IMR-90 (cell line): ENCODE data around the gene TTF2. TPM values are rescaled to one million over a fixed set of nuclear protein-coding genes. Genes with fewer than 3 reads are reported as not detected.

Experiments
- ATAC-seq: fragments of 200-7000 bp; cut with Tn5 transposase; 2 replicates; pipeline ENCODE4 v1.9.1; 2020; ENCODE audit warnings: low read depth, mild to moderate bottlenecking, moderate library complexity
- BruUV-seq: library from RNA; stranded (reverse); fragments of 400-500 nt; replicated peaks from 2 replicates; lab custom pipeline; 2021; lab: Mats Ljungman, UMichigan
- CTCF ChIA-PET: fragments of 300-600 bp; formaldehyde crosslinking; extraction: SDS; loops from one replicate; lab custom pipeline; 2021; ENCODE audit warnings: antibody characterized with exemption; lab: Yijun Ruan, JAX
- POLR2A ChIA-PET: fragments of 300-600 bp; sonication (Branson Sonifier 250); formaldehyde crosslinking; loops from one replicate; lab custom pipeline; 2022; ENCODE audit warnings: antibody characterized with exemption; ENCODE audit not compliant: unreplicated experiment; lab: Charles Lee
- DNase-seq: peaks from one replicate; pipeline ENCODE4 v3.0.0; 2013
- H2AFZ ChIP-seq: replicated peaks from 2 replicates; pipeline ENCODE3; 2013; ENCODE audit warnings: low read length, mild to moderate bottlenecking; ENCODE audit not compliant: poor library complexity
- H2AK5ac ChIP-seq: 2 replicates; pipeline ENCODE4 v1.6.1; 2013; ENCODE audit warnings: low read depth, low read length, inconsistent platforms
- H2AK9ac ChIP-seq: replicated peaks from 2 replicates; pipeline ENCODE3; 2013; ENCODE audit warnings: mild to moderate bottlenecking, low read depth, low read length, moderate library complexity; ENCODE audit not compliant: poor library complexity
- H2BK120ac ChIP-seq: 2 replicates; pipeline ENCODE4 v1.6.1; 2013; ENCODE audit warnings: low read depth, low read length, inconsistent platforms
- H2BK15ac ChIP-seq: 3 replicates; pipeline ENCODE4 v1.6.1; 2013; ENCODE audit warnings: low read depth, low read length, inconsistent platforms
- H2BK20ac ChIP-seq: 2 replicates; pipeline ENCODE4 v1.6.1; 2013; ENCODE audit warnings: low read depth, mild to moderate bottlenecking, inconsistent platforms, low read length, moderate library complexity
- H2BK5ac ChIP-seq: 2 replicates; pipeline ENCODE4 v1.6.1; 2013; ENCODE audit warnings: mild to moderate bottlenecking, low read depth, low read length, inconsistent platforms; ENCODE audit not compliant: poor library complexity, severe bottlenecking
- H3K14ac ChIP-seq: replicated peaks from 2 replicates; pipeline ENCODE4 v1.6.1; 2013; ENCODE audit warnings: low read depth, low read length, inconsistent platforms
- H3K18ac ChIP-seq: 2 replicates; pipeline ENCODE4 v1.6.1; 2013; ENCODE audit warnings: low read depth, low read length, control low read depth
- H3K23ac ChIP-seq: 2 replicates; pipeline ENCODE4 v1.6.1; 2013; ENCODE audit warnings: low read depth, low read length, inconsistent platforms
- H3K27ac ChIP-seq: 2 replicates; pipeline ENCODE4 v1.5.1; 2013; ENCODE audit warnings: mild to moderate bottlenecking, control low read depth, low read length; ENCODE audit not compliant: insufficient read depth
- H3K27me3 ChIP-seq: 2 replicates; pipeline ENCODE4 v1.6.1; 2013; ENCODE audit warnings: low read length; ENCODE audit not compliant: control insufficient read depth, insufficient read depth
- H3K36me3 ChIP-seq: 2 replicates; pipeline ENCODE4 v1.6.1; 2013; ENCODE audit warnings: low read length, mixed read lengths; ENCODE audit not compliant: control insufficient read depth, insufficient read depth
- H3K4ac ChIP-seq: 2 replicates; pipeline ENCODE4 v1.6.1; 2013; ENCODE audit warnings: low read depth, low read length, inconsistent platforms
- H3K4me1 ChIP-seq: 2 replicates; pipeline ENCODE4 v1.6.1; 2013; ENCODE audit warnings: low read length, mixed read lengths; ENCODE audit not compliant: control insufficient read depth, insufficient read depth
- H3K4me2 ChIP-seq: 2 replicates; pipeline ENCODE4 v1.6.1; 2013; ENCODE audit warnings: low read depth, mild to moderate bottlenecking, control low read depth, low read length, moderate library complexity
- H3K4me3 ChIP-seq: 2 replicates; pipeline ENCODE4 v1.5.1; 2013; ENCODE audit warnings: low read depth, mild to moderate bottlenecking, control low read depth, low read length, moderate library complexity; ENCODE audit not compliant: insufficient read depth
- H3K56ac ChIP-seq: 2 replicates; pipeline ENCODE4 v1.6.1; 2013; ENCODE audit warnings: low read length, inconsistent platforms; ENCODE audit not compliant: insufficient read depth; ENCODE audit errors: extremely low read depth
- H3K79me1 ChIP-seq, 2 experiments: 2 replicates each; pipeline ENCODE4 v1.6.1; 2013; ENCODE audit warnings: low read length in 2 of 2, inconsistent platforms in 1 of 2, low read depth in 1 of 2
- H3K9ac ChIP-seq: 2 replicates; pipeline ENCODE4 v1.6.1; 2013; ENCODE audit warnings: low read depth, low read length, control low read depth
- H3K9me1 ChIP-seq: 2 replicates; pipeline ENCODE4 v1.6.1; 2013; ENCODE audit warnings: low read length, inconsistent platforms; ENCODE audit not compliant: insufficient read depth
- H3K9me3 ChIP-seq: 2 replicates; pipeline ENCODE4 v1.6.1; 2013; ENCODE audit warnings: low read length; ENCODE audit not compliant: control insufficient read depth, insufficient read depth
- H4K20me1 ChIP-seq: 2 replicates; pipeline ENCODE4 v1.6.1; 2013; ENCODE audit warnings: low read length, inconsistent platforms; ENCODE audit not compliant: insufficient read depth
- H4K5ac ChIP-seq: 2 replicates; pipeline ENCODE4 v1.6.1; 2013; ENCODE audit warnings: mild to moderate bottlenecking, low read depth, low read length, control low read depth
- H4K8ac ChIP-seq, 2 experiments: 2 replicates each; pipeline ENCODE4 v1.6.1; 2013; ENCODE audit warnings: low read depth in 2 of 2, low read length in 2 of 2, control low read depth in 1 of 2, inconsistent platforms in 1 of 2
- H4K91ac ChIP-seq: 2 replicates; pipeline ENCODE4 v1.6.1; 2013; ENCODE audit warnings: low read depth, low read length, inconsistent platforms; ENCODE audit not compliant: insufficient read depth
- BHLHE40 ChIP-seq: fragments of 150-350 bp; IDR thresholded peaks from 2 replicates; pipeline ENCODE4 v1.6.1; 2016; ENCODE audit warnings: mild to moderate bottlenecking, low read depth, low read length
- CEBPB ChIP-seq: IDR thresholded peaks from 2 replicates; pipeline ENCODE4 v1.6.1; 2012; ENCODE audit warnings: low read depth, low read length, improper control_type of control experiment
- CHD1 ChIP-seq: IDR thresholded peaks from 2 replicates; pipeline ENCODE4 v1.6.1; 2012; ENCODE audit warnings: low read depth, low read length, improper control_type of control experiment
- CTCF ChIP-seq: conservative IDR thresholded peaks from 2 replicates; pipeline ENCODE4 v1.5.1; 2012; ENCODE audit warnings: mild to moderate bottlenecking, low read depth, low read length, improper control_type of control experiment
- ELK1 ChIP-seq: fragments of 150-350 bp; IDR thresholded peaks from 2 replicates; pipeline ENCODE4 v1.6.1; 2016; ENCODE audit warnings: low read depth, mild to moderate bottlenecking, low read length, moderate library complexity, borderline replicate concordance
- MAFK ChIP-seq: IDR thresholded peaks from 2 replicates; pipeline ENCODE4 v1.6.1; 2012; ENCODE audit warnings: low read depth, low read length, improper control_type of control experiment
- MAZ ChIP-seq: IDR thresholded peaks from 2 replicates; pipeline ENCODE4 v1.6.1; 2012; ENCODE audit warnings: low read depth, mild to moderate bottlenecking, low read length, improper control_type of control experiment, moderate library complexity, borderline replicate concordance
- MXI1 ChIP-seq: IDR thresholded peaks from 2 replicates; pipeline ENCODE4 v1.6.1; 2012; ENCODE audit warnings: low read depth, mild to moderate bottlenecking, low read length, moderate library complexity, borderline replicate concordance
- NFE2L2 ChIP-seq: fragments of 150-350 bp; IDR thresholded peaks from 2 replicates; pipeline ENCODE4 v1.6.1; 2016; ENCODE audit warnings: low read depth, mild to moderate bottlenecking, low read length
- POLR2A ChIP-seq: IDR thresholded peaks from 2 replicates; pipeline ENCODE4 v1.6.1; 2012; ENCODE audit warnings: mild to moderate bottlenecking, low read depth, low read length
- RAD21 ChIP-seq: IDR thresholded peaks from 2 replicates; pipeline ENCODE4 v1.6.1; 2012; ENCODE audit warnings: low read length, improper control_type of control experiment
- RCOR1 ChIP-seq: IDR thresholded peaks from 2 replicates; pipeline ENCODE4 v1.6.1; 2012; ENCODE audit warnings: mild to moderate bottlenecking, low read length, improper control_type of control experiment; ENCODE audit not compliant: insufficient replicate concordance
- RFX5 ChIP-seq: IDR thresholded peaks from 2 replicates; pipeline ENCODE4 v1.8.0; 2012; ENCODE audit warnings: low read depth, mild to moderate bottlenecking, low read length, moderate library complexity
- SMC3 ChIP-seq: fragments of 150-350 bp; IDR thresholded peaks from 2 replicates; pipeline ENCODE4 v1.6.1; 2016; ENCODE audit warnings: low read depth, mild to moderate bottlenecking, antibody characterized with exemption, low read length, moderate library complexity
- USF2 ChIP-seq: fragments of 150-350 bp; IDR thresholded peaks from 2 replicates; pipeline ENCODE4 v1.6.1; 2017; ENCODE audit warnings: mild to moderate bottlenecking, antibody characterized with exemption, low read length, low read depth
- WGBS, 2 experiments: methylation state at CpG; one replicate each; pipeline versions ENCODE4 v1.1.5 to v1.1.7; 2013; ENCODE audit warnings: missing lambda C conversion rate in 2 of 2; ENCODE audit not compliant: insufficient read length in 1 of 2; ENCODE audit errors: extremely low coverage in 2 of 2; 5-methylcytosine and 5-hydroxymethylcytosine counted together
- dilution Hi-C: fragments of 300-500 bp; cut with HindIII; formaldehyde crosslinking; loops from one replicate; pipeline ENCODE4 v1.14.3; 2018; ENCODE audit warnings: low sequenced_read_pairs; ENCODE audit not compliant: unreplicated experiment
- in situ Hi-C: fragments of 300-500 bp; cut with MboI; formaldehyde crosslinking; loops from 3 replicates; pipeline ENCODE4 v1.14.3; 2019; ENCODE audit warnings: low sequenced_read_pairs, inconsistent platforms, mixed read lengths
- intact Hi-C: fragments of 100-400 bp; cut with micrococcal nuclease; formaldehyde crosslinking; loops from 2 replicates; pipeline ENCODE4 v1.10.0; 2022
- polyA plus RNA-seq, 3 experiments: library from polyadenylated mRNA; depleted of rRNA; stranded (reverse); fragments of >200 nt; gene quantifications; 2 replicates each; pipeline ENCODE4 v1.2.3, GENCODE V29; 2012; ENCODE audit warnings: low replicate concordance in 1 of 3
- total RNA-seq: library from RNA; depleted of rRNA; stranded (reverse); fragments of >200 nt; gene quantifications from 2 replicates; pipeline ENCODE4 v1.2.3, GENCODE V29; 2012

Gene TTF2
- total and polyA plus RNA-seq, 2 of the 4 experiments (the other 2 are of a cell fraction), result 11.5 to 14.7 TPM

- Histone ChIP-seq H3K27ac (no peak overlapping the region), H3K4ac (no peak overlapping the region), H3K14ac (no peak overlapping the region), H3K9me1 (no peaks in the 10 kb centered on the region), H4K8ac (no peak overlapping the region), H2BK20ac (no peak overlapping the region), H2AFZ (no peak overlapping the region), H4K5ac (no peak overlapping the region), H3K4me2 (no peak overlapping the region), H2BK5ac (no peak overlapping the region), H3K9me3 (no peaks in the 10 kb centered on the region), H2AK9ac (no peak overlapping the region), H2BK120ac (no peak overlapping the region), H3K36me3 (no peaks in the 10 kb centered on the region), H3K56ac (no peak overlapping the region), H3K18ac (no peak overlapping the region), H2AK5ac (no peak overlapping the region), H3K4me3 (no peak overlapping the region), H3K9ac (no peak overlapping the region), H3K4me1 (no peaks in the 10 kb centered on the region), H3K23ac (no peak overlapping the region), H4K91ac (no peak overlapping the region), H2BK15ac (no peak overlapping the region), H4K20me1 (no peaks in the 10 kb centered on the region), H3K79me1 (no peaks in the 10 kb centered on the region), H3K27me3 (peaks cover 2% of the 10 kb centered on the region; the same call in 1 of the 2 replicates)
- dilution Hi-C loops, result no loop called here
- intact Hi-C loops, result no loop called here
- no TSS peak for BruUV-seq
- DNase-seq (no peak), ATAC-seq (no peak)
- CTCF ChIA-PET, result no interaction called here
- in situ Hi-C loops, result no loop called here
- WGBS, 2 experiments, result 50% methylated on average over 6 of the region's 11 CpGs; no CpG with 5 or more reads in 1 of the 2 experiments
- TF ChIP-seq MAZ, result no peak
- no peak for TF ChIP-seq CHD1
- no peak for TF ChIP-seq USF2
- TF ChIP-seq MXI1, result no peak
- TF ChIP-seq CTCF, result no peak
- TF ChIP-seq SMC3, result no peak
- TF ChIP-seq RFX5, result no peak
- TF ChIP-seq MAFK, result no peak
- TF ChIP-seq POLR2A, result no peak
- no peak for TF ChIP-seq CEBPB
- no peak for TF ChIP-seq RCOR1
- TF ChIP-seq BHLHE40, result no peak
- no peak for TF ChIP-seq RAD21
- TF ChIP-seq NFE2L2, result no peak
- TF ChIP-seq ELK1, result no peak
- POLR2A ChIA-PET, result no interaction called here
Measured at GRCh38 chr1:117032681-117033539, 27.2 kb upstream of the TTF2 start.
